Inflammatory macrophage treated with lipopolysaccharide for 4 hours (primary cell): ENCODE data around the gene PRSS38.

Source experiments
- DNase-seq: peaks from one replicate; pipeline ENCODE4 v3.0.0-alpha.2; 2020

PRSS38 gene

DNA sequence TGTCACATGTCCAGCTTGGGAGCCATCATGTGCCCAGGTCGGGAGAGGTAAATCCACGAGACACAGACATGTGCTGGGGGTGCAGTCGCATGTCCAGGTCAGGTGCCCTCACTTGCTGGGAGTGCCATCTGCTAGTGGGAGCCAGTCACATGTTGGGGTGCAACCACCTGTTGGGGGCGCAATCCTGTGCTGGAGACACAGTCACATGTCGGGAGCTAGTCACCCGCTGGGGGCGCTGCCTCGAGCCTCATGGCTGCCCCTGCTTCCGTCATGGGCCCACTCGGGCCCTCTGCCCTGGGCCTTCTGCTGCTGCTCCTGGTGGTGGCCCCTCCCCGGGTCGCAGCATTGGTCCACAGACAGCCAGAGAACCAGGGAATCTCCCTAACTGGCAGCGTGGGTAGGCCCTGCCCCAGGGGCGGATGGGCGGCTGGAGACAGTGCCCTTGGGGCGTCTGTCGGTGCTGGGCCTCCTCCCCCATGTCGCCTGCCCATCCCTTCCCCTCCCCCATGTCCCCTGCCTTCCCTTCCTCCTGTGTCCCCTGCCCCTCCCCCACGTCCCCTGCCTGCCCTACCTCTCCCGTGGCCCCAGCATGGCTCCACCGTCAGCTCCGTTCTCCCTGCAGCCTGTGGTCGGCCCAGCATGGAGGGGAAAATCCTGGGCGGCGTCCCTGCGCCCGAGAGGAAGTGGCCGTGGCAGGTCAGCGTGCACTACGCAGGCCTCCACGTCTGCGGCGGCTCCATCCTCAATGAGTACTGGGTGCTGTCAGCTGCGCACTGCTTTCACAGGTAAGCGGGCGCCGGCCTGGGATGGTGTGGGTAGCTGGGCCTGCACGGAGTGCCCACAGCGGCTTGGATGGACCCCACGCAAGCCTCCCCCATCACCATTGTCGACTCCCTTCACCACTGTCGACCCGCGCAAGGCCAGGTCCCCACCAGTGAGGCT, at the start of gene PRSS38:
Gene PRSS38, plus strand, starts transcription at position 208 of the 942 bp plus-strand sequence. Its CDS starts 42 bp downstream, at position 250.
- no peak for DNase-seq

- DNase-seq = no peak
Measured at GRCh38 chr1:227766015-227766634, 49.4 kb upstream of the PRSS38 start.

DNA sequence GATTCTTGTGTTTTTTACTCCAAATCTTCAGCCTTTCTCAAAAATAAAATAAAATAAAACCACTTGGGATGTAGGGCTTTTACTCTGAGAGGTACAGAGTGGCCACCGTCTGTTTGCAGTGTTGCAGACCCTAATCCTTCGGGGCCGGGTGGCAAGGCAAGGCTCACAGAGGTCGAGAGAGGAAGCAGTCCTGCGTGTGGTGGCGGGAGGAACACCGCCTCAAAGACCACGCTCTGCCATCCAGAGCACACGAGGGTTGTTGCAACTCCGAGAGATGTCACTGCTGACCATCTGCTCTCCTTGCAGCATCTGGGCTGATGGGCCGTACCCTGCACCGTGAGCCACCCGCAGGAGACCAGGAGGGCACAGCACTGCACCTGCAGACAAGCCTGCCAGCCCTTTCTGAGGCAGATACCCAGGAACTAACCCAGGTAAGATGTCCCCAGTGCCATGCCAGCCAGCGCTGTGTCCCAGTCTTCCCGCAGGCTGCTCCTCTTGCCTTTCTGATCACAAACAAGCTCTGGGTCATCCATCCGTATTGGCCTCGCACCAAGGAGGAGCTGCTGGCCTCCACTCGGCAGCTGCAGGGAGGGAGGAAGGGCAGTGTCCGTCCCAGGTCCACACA, 48.7 kb upstream of the PRSS38 start:
- no peak for DNase-seq

DNA sequence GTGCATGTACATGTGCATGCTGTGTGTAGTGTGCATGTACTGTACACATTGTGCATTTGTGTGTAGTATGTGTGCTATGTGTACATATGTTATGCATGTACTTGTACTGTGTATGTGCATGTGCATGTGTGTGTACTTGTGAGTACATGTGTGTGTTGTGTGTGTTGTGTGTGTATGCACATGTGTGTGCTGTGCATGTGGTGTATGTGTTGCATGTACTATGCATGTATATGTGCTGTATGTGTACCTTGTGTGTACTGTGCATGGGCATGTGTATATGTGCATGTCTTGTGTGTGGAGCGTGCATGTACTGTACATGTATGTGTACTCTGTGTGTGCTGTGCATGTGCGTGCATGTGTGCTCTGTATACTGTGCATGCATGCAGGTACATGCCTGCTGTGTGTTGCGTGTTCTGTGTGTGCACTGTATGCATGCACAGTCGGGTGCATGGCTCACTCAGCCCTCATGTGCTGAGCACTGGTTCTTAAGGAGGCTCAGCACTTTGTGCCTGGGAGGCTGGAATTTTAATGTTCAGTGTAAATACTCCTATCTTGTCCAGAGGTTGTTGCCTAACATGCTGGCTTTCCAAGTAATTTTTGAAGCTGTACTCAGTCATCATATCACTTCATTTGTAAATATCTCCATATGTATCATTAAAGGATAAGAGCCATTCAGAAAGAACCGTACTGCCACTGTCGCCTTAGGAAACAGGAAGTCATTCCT, 47.9 kb upstream of the PRSS38 start:
- DNase-seq = no peak

- DNase-seq = no peak
Measured at GRCh38 chr1:227768125-227768439, 47.4 kb upstream of the PRSS38 start.

DNA sequence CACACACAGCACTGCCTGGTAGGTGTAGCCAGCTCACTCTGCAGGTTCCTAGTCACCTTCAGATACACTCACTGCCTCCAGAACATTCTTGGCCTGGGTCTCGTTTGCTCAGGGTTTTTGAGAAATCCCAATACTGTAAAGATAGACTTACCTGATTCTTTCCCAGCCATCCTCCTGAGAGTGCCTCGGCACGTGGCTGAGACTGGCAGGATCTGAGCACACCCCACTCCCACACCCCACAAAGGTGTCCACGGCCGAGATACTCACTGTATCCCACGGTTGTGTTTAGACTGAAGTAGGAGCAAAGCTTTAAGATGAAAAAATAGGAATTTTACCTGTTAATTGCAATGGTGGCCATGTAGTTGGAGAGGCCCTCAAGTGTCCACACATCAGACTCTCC, 46.8 kb upstream of the PRSS38 start:
- DNase-seq = no peak

DNA sequence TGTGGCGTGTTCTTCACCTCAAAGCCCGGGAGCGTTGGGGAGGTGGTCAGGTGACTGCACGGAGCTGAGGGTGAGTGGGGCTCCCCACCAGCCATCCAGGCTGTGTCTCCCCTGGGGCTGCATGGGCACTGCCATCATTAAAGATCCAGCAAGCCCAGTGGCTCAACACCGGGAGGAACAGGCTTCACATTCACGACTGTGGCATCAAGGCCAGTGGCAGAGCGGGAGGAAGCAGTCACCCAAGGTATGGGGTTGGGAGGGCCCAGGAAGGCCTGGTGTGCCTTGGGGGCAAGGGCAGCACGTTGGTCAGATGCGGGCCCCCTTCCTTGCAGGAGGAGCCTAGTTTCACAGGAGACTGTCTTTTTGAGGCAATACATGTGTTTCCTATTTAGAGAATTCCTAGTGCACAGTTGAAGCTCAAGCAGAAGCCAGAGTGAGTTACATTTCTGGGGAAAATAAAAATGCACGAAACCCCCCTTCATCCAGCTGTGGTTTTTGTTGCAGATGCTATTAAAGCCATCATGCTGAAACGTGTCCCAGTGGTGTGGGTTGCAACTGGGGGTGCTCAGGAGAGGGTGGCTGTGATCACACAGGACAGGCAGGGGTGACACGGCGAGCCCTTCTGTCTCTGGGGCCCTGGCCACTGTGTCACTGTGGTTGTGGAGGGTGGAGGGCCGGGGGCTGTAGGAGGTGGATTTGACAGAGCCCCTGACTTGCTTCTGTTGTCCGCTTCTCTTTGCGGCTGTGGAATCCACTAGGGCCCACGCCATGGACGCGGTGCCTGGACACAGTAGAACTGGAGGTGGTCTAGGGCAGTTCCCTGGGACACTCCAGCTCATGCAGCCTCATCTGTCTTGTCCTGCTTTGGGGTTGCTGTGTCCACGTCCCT, 46.2 kb upstream of the PRSS38 start:
- no peak for DNase-seq

GRCh38 chr1:227769936-227770494, 45.5 kb upstream of the PRSS38 start:
- no peak for DNase-seq

GRCh38 chr1:227770812-227771211, 44.7 kb upstream of the PRSS38 start:
- no peak for DNase-seq

GRCh38 chr1:227771326-227771725, 44.1 kb upstream of the PRSS38 start:
- no peak for DNase-seq

DNA sequence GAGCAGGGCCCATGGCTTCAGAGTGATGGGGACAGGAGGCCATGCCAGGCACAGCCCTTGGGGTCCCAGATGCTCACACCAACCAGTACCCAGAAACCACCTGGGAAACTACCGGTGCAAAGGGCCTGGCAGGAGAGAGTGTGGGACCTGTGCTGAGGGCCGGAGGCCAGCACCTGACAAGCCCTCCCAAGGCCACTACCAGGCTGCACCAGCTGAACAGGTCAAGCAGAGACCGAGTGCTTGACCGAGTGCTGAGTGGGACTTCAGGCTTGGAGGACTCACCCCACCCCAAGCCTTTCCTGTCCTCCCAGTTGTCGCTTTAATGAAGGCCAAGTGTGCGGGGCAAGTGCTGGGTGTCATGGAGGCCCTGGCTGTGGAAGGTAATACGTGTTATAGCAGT, 43.7 kb upstream of the PRSS38 start:
- DNase-seq = no peak

GRCh38 chr1:227773558-227773957, 41.9 kb upstream of the PRSS38 start:
- DNase-seq = no peak

DNA sequence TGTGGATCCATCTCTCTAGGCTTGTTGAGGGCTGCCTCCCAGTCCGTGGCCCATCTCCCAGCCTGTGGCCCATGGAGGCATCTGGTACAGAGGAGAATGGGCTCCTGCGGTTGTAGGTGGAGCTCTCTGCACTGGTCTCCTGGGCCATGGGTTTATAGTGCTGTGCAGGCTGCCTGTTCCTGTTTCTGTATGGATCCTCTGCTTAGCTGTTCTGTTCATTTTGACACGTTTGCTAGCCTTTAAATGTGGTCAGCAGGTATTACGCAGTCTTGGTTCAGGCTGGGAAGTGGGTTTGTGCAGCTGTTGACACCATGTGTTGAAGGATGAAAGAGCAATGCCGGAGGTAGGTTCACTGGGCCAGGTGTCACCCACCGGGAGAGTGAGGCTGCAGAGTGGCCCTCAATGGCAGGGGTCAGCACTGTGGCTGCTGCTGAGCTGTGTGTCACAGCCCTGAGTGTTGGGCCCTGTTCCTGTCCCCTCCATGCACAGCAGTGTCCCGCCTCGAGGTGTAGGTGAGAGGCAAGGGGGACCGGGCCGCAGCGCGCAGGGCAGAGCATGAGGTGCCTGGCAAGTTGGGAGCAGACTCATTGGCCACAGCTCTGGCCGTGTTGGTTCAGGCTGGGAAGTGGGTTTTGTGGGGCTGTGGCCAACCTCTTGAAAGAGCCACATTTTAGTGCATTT, 41.3 kb upstream of the PRSS38 start:
- DNase-seq = no peak

GRCh38 chr1:227774821-227775661, 40.4 kb upstream of the PRSS38 start:
- no peak for DNase-seq

DNA sequence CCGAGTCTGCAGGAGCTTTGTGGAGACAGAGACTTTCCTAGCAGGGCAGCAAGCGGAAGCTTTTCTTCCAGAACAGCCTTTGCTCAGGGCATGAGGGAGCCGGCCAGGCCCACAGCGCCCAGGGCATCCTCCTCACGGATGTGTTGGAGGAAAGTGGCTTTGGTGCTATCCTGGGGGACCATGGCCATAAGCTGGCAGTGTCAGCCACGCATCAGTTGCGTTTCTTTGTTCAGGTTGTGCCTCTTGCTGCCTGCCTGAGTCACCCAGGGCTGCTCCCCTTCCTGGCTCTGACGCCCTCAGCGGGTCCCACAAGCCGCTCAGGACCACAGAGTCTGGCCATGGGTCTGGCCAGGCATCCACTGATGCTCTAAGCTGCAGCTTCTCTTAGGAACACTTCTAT, 39.6 kb upstream of the PRSS38 start:
- no peak for DNase-seq

DNA sequence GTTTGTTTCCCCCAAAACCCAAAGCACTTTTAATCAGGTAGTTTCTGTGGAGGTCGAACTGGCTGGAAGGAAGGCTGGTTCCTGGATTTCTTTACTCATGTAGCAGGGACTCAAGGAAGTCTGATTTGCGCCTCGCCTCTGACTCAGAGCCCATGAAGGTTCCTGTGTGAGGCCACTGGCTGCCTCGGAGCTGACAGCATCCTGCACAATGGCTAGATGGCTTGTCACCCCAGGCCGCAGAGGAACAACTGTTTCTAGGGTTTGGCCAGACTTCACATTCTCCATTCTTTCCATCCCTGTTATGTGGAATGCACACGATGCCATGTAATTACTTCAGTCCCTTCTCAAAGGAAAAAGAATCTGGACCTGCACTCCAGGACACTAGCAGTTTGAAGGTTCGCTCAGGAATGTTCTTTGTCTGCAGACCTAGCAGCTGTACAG, 39.1 kb upstream of the PRSS38 start:
- no peak for DNase-seq

- no peak for DNase-seq
Measured at GRCh38 chr1:227777156-227777555, 38.3 kb upstream of the PRSS38 start.

DNA sequence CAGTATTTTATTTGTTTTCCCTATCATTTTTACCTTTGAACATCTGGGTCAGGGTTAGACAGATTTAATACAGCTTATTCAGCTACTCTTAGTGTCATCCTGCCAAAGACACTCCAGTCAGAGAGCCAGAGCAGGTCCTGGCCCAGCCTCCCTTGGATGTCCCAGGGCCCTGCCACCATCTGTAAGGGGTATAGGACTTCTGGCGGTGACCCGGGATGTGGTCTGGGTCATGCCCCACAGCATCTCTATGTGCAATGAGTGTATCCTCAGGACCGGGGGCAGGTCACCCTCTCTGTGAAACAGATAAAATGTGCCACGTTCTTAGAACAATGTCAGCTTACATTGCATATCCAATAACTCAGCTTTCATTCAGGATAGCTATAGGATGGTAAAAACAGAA, 37.8 kb upstream of the PRSS38 start:
- DNase-seq = no peak

GRCh38 chr1:227778401-227778947, 37.0 kb upstream of the PRSS38 start:
- no peak for DNase-seq

- DNase-seq = no peak
Measured at GRCh38 chr1:227779021-227779441, 36.4 kb upstream of the PRSS38 start.
